HG03097 (cell line): ENCODE results near the gene EIF2S2.

ENCODE experiments used
- ATAC-seq: cut with Tn5 transposase; IDR thresholded peaks from one replicate; pipeline ENCODE4 v1.9.1; 2021; ENCODE audit not compliant: unreplicated experiment, low FRiP score

EIF2S2 gene

GRCh38 chr20:34066476-34067090 is 45.5 kb downstream of the EIF2S2 start:
- no peak for ATAC-seq

GRCh38 chr20:34065260-34065659 is 46.8 kb downstream of the EIF2S2 start:
- no peak for ATAC-seq

GRCh38 chr20:34064286-34064685 is 47.8 kb downstream of the EIF2S2 start:
- ATAC-seq, result no peak

GRCh38 chr20:34062570-34063482 is 49.2 kb downstream of the EIF2S2 start:
- ATAC-seq, result no peak

- no peak for ATAC-seq
Observed at GRCh38 chr20:34061695-34062094, 50.3 kb downstream of the EIF2S2 start.

- no peak for ATAC-seq
Observed at GRCh38 chr20:34060970-34061369, 51.1 kb downstream of the EIF2S2 start.

- no peak for ATAC-seq
Observed at GRCh38 chr20:34058831-34059230, 53.2 kb downstream of the EIF2S2 start.

GRCh38 chr20:34055290-34055689 is 56.8 kb downstream of the EIF2S2 start:
- ATAC-seq, result no peak

GRCh38 chr20:34052414-34052813 is 59.6 kb downstream of the EIF2S2 start:
- ATAC-seq, result no peak

GRCh38 chr20:34049897-34050695 is 61.9 kb downstream of the EIF2S2 start:
- ATAC-seq, result no peak

- ATAC-seq, result no peak
Observed at GRCh38 chr20:34049389-34049788, 62.7 kb downstream of the EIF2S2 start.

- no peak for ATAC-seq
Observed at GRCh38 chr20:34047917-34048316, 64.1 kb downstream of the EIF2S2 start.

- no peak for ATAC-seq
Observed at GRCh38 chr20:34047010-34047687, 64.9 kb downstream of the EIF2S2 start.

GRCh38 chr20:34045930-34046725 is 65.9 kb downstream of the EIF2S2 start:
- no peak for ATAC-seq

- ATAC-seq, result no peak
Observed at GRCh38 chr20:34045294-34045693, 66.7 kb downstream of the EIF2S2 start.

GRCh38 chr20:34043025-34043424 is 69.0 kb downstream of the EIF2S2 start:
- ATAC-seq, result no peak

GRCh38 chr20:34042262-34042661 is 69.8 kb downstream of the EIF2S2 start:
- ATAC-seq, result no peak

- no peak for ATAC-seq
Observed at GRCh38 chr20:34041226-34041625, 70.8 kb downstream of the EIF2S2 start.

- ATAC-seq, result no peak
Observed at GRCh38 chr20:34040300-34040995, 71.6 kb downstream of the EIF2S2 start.
